Ovary (tissue), 9 donors: ENCODE results near the gene TNRC6B. TPM values are rescaled to one million over a fixed set of nuclear protein-coding genes. Genes with fewer than 3 reads are reported as not detected.

Experiments
- DNase-seq, 5 donors: peaks; one replicate each; pipeline ENCODE4 v3.0.0-alpha.2; 2019 to 2020
- H3K27ac ChIP-seq, 2 donors: fragments of 200-600 bp; one replicate each; pipeline versions ENCODE4 v1.5.1 to v1.8.0; 2019 to 2022
- H3K27me3 ChIP-seq: fragments of 200-600 bp; one replicate; pipeline ENCODE4 v1.8.0; 2022
- H3K36me3 ChIP-seq: fragments of 200-600 bp; sonication (generic); one replicate; pipeline ENCODE4 v1.5.1; 2019
- H3K4me1 ChIP-seq: one replicate; pipeline ENCODE4 v1.8.1; 2013; ENCODE audit warnings: mild to moderate bottlenecking, moderate library complexity; ENCODE audit not compliant: insufficient read depth
- H3K4me3 ChIP-seq: fragments of 200-600 bp; sonication (generic); one replicate; pipeline ENCODE4 v1.5.1; 2017
- H3K9me3 ChIP-seq, 2 donors: fragments of 200-600 bp in 1 of 2; sonication (generic) in 1 of 2; one replicate each; pipeline versions ENCODE4 v1.5.1 to v1.8.1; 2013 to 2019; ENCODE audit warnings: mild to moderate bottlenecking in 1 of 2, moderate library complexity in 1 of 2
- CTCF ChIP-seq, 3 donors: fragments of 450-650 bp in 2 of 3; fragments of 200-600 bp in 1 of 3; IDR thresholded peaks; one replicate each; pipeline versions ENCODE4 v1.5.1 to v1.8.0; 2016 to 2022; ENCODE audit warnings: antibody characterized with exemption in 3 of 3, mild to moderate bottlenecking in 1 of 3
- EP300 ChIP-seq: sonication (generic); formaldehyde crosslinking; IDR thresholded peaks from one replicate; pipeline ENCODE4 v1.6.1; 2017; ENCODE audit warnings: antibody characterized with exemption
- POLR2A ChIP-seq: fragments of 450-650 bp; IDR thresholded peaks from one replicate; pipeline ENCODE4 v1.6.1; 2017; ENCODE audit warnings: antibody characterized with exemption, mild to moderate bottlenecking, moderate library complexity
- WGBS, 3 donors: extraction: QIAGEN DNeasy Blood & Tissue Kit in 1 of 3; methylation state at CpG; one replicate each; pipeline versions ENCODE4 v1.1.5 to v1.1.7; 2013 to 2017; 5-methylcytosine and 5-hydroxymethylcytosine counted together
- intact Hi-C, 4 donors: fragments of 100-400 bp; cut with DNase I; formaldehyde crosslinking; loops; one replicate each; pipeline versions ENCODE4 v1.11.0 to v1.15.1; 2022 to 2023
- polyA plus RNA-seq, 2 donors: library from polyadenylated mRNA; stranded (reverse); fragments of 200-250 nt in 1 of 2; fragments of 350-450 nt in 1 of 2; fragmentation: Illumina TruSeq in 1 of 2; extraction: RNeasy Lipid Tissue Mini Kit (QIAGEN cat#74804) in 1 of 2; gene quantifications; one replicate each; pipeline ENCODE4 v1.2.3, GENCODE V29; 2013 to 2014
- total RNA-seq, 7 donors: library from RNA; depleted of rRNA in 2 of 7; stranded (reverse); fragments of >200 nt in 2 of 7; fragmentation: NEBNext Ultra II Directional in 3 of 7; extraction: Animal tissue kit (Norgen Biotek cat#: 25700) in 3 of 7; gene quantifications; one replicate each; pipeline versions ENCODE4 v1.1.0 to v1.2.4, GENCODE V29; 2016 to 2023
- donor health status: DM: no; HTN: no; CAD: no; lungs with moderate emphysema.
- donor health status: DM: no; HTN: no; CAD: no.
- donor health status: Bipolar disorder and iron deficiency.
- donor health status: DM: yes; HTN: yes; CAD: no.
- donor health status: DM: no; HTN: no; CAD: no.
- donor health status: DM: yes; HTN: yes; CAD: no.

Gene TNRC6B
- total and polyA plus RNA-seq, 9 donors = 9.4 to 52.1 (median 47.5) TPM

GRCh38 chr22:40212121-40212520 lies 34.4 kb downstream of the TNRC6B start:
- 2 to 5% (median 5%) methylated on average over 2 of the region's 2 CpGs for WGBS, 3 donors
- intact Hi-C loops = no loop called here
- H3K9me3 ChIP-seq = no peaks in the 10 kb centered on the region
- H3K4me3 ChIP-seq = no peak overlapping the region
- H3K4me1 ChIP-seq = peaks cover 8% of the 10 kb centered on the region
- DNase-seq = no peak
- no peaks in the 10 kb centered on the region for H3K36me3 ChIP-seq
- H3K27ac ChIP-seq = no peak overlapping the region
- H3K27me3 ChIP-seq = no peaks in the 10 kb centered on the region
- TF ChIP-seq CTCF (IDR thresholded peaks at IDR 0.05) (no peak), EP300 (no peak), POLR2A (no peak)

GRCh38 chr22:40213478-40213877 lies 35.8 kb downstream of the TNRC6B start:
- H3K36me3 ChIP-seq = no peaks in the 10 kb centered on the region
- 47 to 52% (median 51%) methylated on average over 4 of the region's 4 CpGs for WGBS, 3 donors
- no peak for DNase-seq
- intact Hi-C loops = no loop called here
- no peak overlapping the region for H3K27ac ChIP-seq
- H3K4me1 ChIP-seq = peaks cover 8% of the 10 kb centered on the region
- H3K4me3 ChIP-seq = no peak overlapping the region
- TF ChIP-seq CTCF (IDR thresholded peaks at IDR 0.05) = no peak
- no peak for TF ChIP-seq EP300
- TF ChIP-seq POLR2A = no peak
- no peaks in the 10 kb centered on the region for H3K9me3 ChIP-seq
- H3K27me3 ChIP-seq = no peaks in the 10 kb centered on the region

GRCh38 chr22:40215266-40215665 lies 37.5 kb downstream of the TNRC6B start:
- Histone ChIP-seq H3K27me3 (no peaks in the 10 kb centered on the region), H3K4me1 (peaks cover 6% of the 10 kb centered on the region), H3K36me3 (no peaks in the 10 kb centered on the region), H3K4me3 (no peak overlapping the region), H3K9me3 (no peaks in the 10 kb centered on the region), H3K27ac (no peak overlapping the region)
- WGBS, 3 donors = 75 to 89% (median 78%) methylated on average over 3 of the region's 3 CpGs
- no peak for DNase-seq
- no peak for TF ChIP-seq EP300
- TF ChIP-seq CTCF (IDR thresholded peaks at IDR 0.05) = no peak
- no peak for TF ChIP-seq POLR2A
- intact Hi-C loops = no loop called here

GRCh38 chr22:40216041-40216756 lies 38.5 kb downstream of the TNRC6B start:
- peaks cover 9% of the 10 kb centered on the region for H3K4me1 ChIP-seq
- no peak overlapping the region for H3K27ac ChIP-seq
- 92 to 95% (median 93%) methylated on average over 11 of the region's 11 CpGs for WGBS, 3 donors

More at GRCh38 chr22:40216041-40216756, 38.5 kb downstream of the TNRC6B start:
- no peak overlapping the region for H3K4me3 ChIP-seq
- H3K27me3 ChIP-seq = no peaks in the 10 kb centered on the region
- no peak for TF ChIP-seq EP300
- no peak for TF ChIP-seq CTCF (IDR thresholded peaks at IDR 0.05)
- no peak for TF ChIP-seq POLR2A
- intact Hi-C loops = no loop called here
- H3K9me3 ChIP-seq = no peaks in the 10 kb centered on the region
- H3K36me3 ChIP-seq = no peaks in the 10 kb centered on the region
- no peak for DNase-seq
